EL (cell line): Measurements from ENCODE around the gene CYP24A1.

Experiments
- DNase-seq: peaks from one replicate; pipeline ENCODE4 v3.0.0-alpha.2; 2016

CYP24A1 gene

GRCh38 chr20:54110457-54110856 is 63.3 kb downstream of the CYP24A1 start:
- no peak for DNase-seq

GRCh38 chr20:54110041-54110440 is 63.7 kb downstream of the CYP24A1 start:
- DNase-seq, result no peak

GRCh38 chr20:54108817-54109216 is 65.0 kb downstream of the CYP24A1 start:
- no peak for DNase-seq

GRCh38 chr20:54108326-54108642 is 65.5 kb downstream of the CYP24A1 start:
- DNase-seq, result no peak

GRCh38 chr20:54107600-54108325 is 66.0 kb downstream of the CYP24A1 start:
- DNase-seq, result no peak

- no peak for DNase-seq
These were observed 66.6 kb downstream of the CYP24A1 start for GRCh38 chr20:54107181-54107580.

GRCh38 chr20:54106162-54106561 is 67.6 kb downstream of the CYP24A1 start:
- DNase-seq, result no peak

- DNase-seq, result no peak
These were observed 68.1 kb downstream of the CYP24A1 start for GRCh38 chr20:54105653-54106052.

- no peak for DNase-seq
These were observed 69.0 kb downstream of the CYP24A1 start for GRCh38 chr20:54104781-54105180.

GRCh38 chr20:54103762-54104600 is 69.8 kb downstream of the CYP24A1 start:
- no peak for DNase-seq
